Neuronal stem cell (in vitro differentiated cells): ENCODE data around the gene TIMM9.

Experiments used
- DNase-seq: peaks from one replicate; pipeline ENCODE4 v3.0.0-alpha.2; 2013; ENCODE audit warnings: low spot score
- H2AFZ ChIP-seq: one replicate; pipeline ENCODE4 v1.6.1; 2013; ENCODE audit warnings: mild to moderate bottlenecking, low read length, inconsistent platforms
- H2AK5ac ChIP-seq: 2 replicates; pipeline ENCODE4 v1.6.1; 2013; ENCODE audit warnings: low read depth, mild to moderate bottlenecking, inconsistent platforms, low read length, moderate library complexity, mixed read lengths
- H2BK120ac ChIP-seq: 2 replicates; pipeline ENCODE4 v1.6.1; 2013; ENCODE audit warnings: low read depth, mild to moderate bottlenecking, inconsistent platforms, low read length, moderate library complexity, mixed read lengths
- H2BK12ac ChIP-seq: one replicate; pipeline ENCODE4 v1.6.1; 2013; ENCODE audit warnings: low read length, inconsistent platforms
- H2BK15ac ChIP-seq: 2 replicates; pipeline ENCODE4 v1.6.1; 2013; ENCODE audit warnings: mild to moderate bottlenecking, low read length, inconsistent platforms, mixed read lengths
- H2BK5ac ChIP-seq: one replicate; pipeline ENCODE4 v1.6.1; 2013; ENCODE audit warnings: inconsistent platforms, mild to moderate bottlenecking, low read length, moderate library complexity
- H3K14ac ChIP-seq: one replicate; pipeline ENCODE4 v1.6.1; 2013; ENCODE audit warnings: low read length, inconsistent platforms
- H3K18ac ChIP-seq: 2 replicates; pipeline ENCODE4 v1.6.1; 2013; ENCODE audit warnings: low read length, inconsistent platforms
- H3K23ac ChIP-seq: 2 replicates; pipeline ENCODE4 v1.6.1; 2013; ENCODE audit warnings: low read depth, mild to moderate bottlenecking, mixed read lengths, low read length, inconsistent platforms; ENCODE audit not compliant: poor library complexity
- H3K27ac ChIP-seq: replicated peaks from 3 replicates; pipeline ENCODE4 v1.5.1; 2013; ENCODE audit warnings: low read length, inconsistent platforms
- H3K27me3 ChIP-seq, 3 experiments: 2 replicates each; pipeline ENCODE4 v1.6.1; 2013; ENCODE audit warnings: low read length in 3 of 3, mild to moderate bottlenecking in 2 of 3, inconsistent platforms in 1 of 3, low read depth in 1 of 3, mixed read lengths in 1 of 3, moderate library complexity in 1 of 3; ENCODE audit not compliant: control insufficient read depth in 3 of 3, insufficient read depth in 3 of 3
- H3K36me3 ChIP-seq, 2 donors: replicated peaks in 1 of 2; 2 replicates each; pipeline ENCODE4 v1.6.1; 2013; ENCODE audit warnings: low read length in 2 of 2; ENCODE audit not compliant: control insufficient read depth in 2 of 2, insufficient read depth in 2 of 2
- H3K4ac ChIP-seq: 2 replicates; pipeline ENCODE4 v1.6.1; 2013; ENCODE audit warnings: inconsistent platforms, mild to moderate bottlenecking, low read length, moderate library complexity
- H3K4me1 ChIP-seq, 2 donors: 1 replicate in 1 of 2; 2 replicates in 1 of 2; pipeline ENCODE4 v1.6.1; 2013; ENCODE audit warnings: low read length in 2 of 2, low read depth in 1 of 2; ENCODE audit not compliant: control insufficient read depth in 2 of 2, insufficient read depth in 1 of 2
- H3K4me2 ChIP-seq: one replicate; pipeline ENCODE4 v1.6.1; 2013; ENCODE audit warnings: mild to moderate bottlenecking, low read length, inconsistent platforms; ENCODE audit not compliant: insufficient read depth, poor library complexity, severe bottlenecking
- H3K4me3 ChIP-seq, 2 donors: 2 replicates each; pipeline ENCODE4 v1.5.1; 2013; ENCODE audit warnings: low read length in 2 of 2, mild to moderate bottlenecking in 2 of 2, inconsistent platforms in 1 of 2, moderate library complexity in 1 of 2
- H3K79me1 ChIP-seq: one replicate; pipeline ENCODE4 v1.6.1; 2013; ENCODE audit warnings: low read depth, mild to moderate bottlenecking, inconsistent platforms, low read length, moderate library complexity
- H3K9ac ChIP-seq: one replicate; pipeline ENCODE4 v1.6.1; 2013; ENCODE audit warnings: mild to moderate bottlenecking, low read depth, low read length, inconsistent platforms; ENCODE audit not compliant: poor library complexity
- H3K9me3 ChIP-seq, 2 donors: replicated peaks in 1 of 2; 2 replicates each; pipeline versions ENCODE3 to v1.6.1; 2013; ENCODE audit warnings: low read length in 2 of 2, mild to moderate bottlenecking in 2 of 2, inconsistent platforms in 1 of 2, low read depth in 1 of 2, mixed read lengths in 1 of 2, moderate library complexity in 1 of 2; ENCODE audit not compliant: control insufficient read depth in 2 of 2, insufficient read depth in 1 of 2
- H4K8ac ChIP-seq: one replicate; pipeline ENCODE4 v1.6.1; 2013; ENCODE audit warnings: low read depth, mild to moderate bottlenecking, inconsistent platforms, low read length, moderate library complexity
- H4K91ac ChIP-seq: one replicate; pipeline ENCODE4 v1.6.1; 2013; ENCODE audit warnings: low read length, low read depth, mild to moderate bottlenecking, inconsistent platforms; ENCODE audit not compliant: poor library complexity
- whole genome bisulfite sequencing, 2 donors: extraction: QIAGEN DNeasy Blood & Tissue Kit; methylation state at CpG; one replicate each; pipeline ENCODE4 v1.1.7; 2013; ENCODE audit warnings: missing lambda C conversion rate in 2 of 2, mixed read lengths in 1 of 2; ENCODE audit not compliant: insufficient read length in 2 of 2, insufficient replicate concordance in 1 of 2; ENCODE audit errors: extremely low coverage in 2 of 2; 5-methylcytosine and 5-hydroxymethylcytosine counted together

Gene TIMM9

GRCh38 chr14:58395562-58395811 is 31.8 kb downstream of the TIMM9 start:
- Histone ChIP-seq H2AFZ (peak overlapping the region; percentile 83), H4K91ac (no peak overlapping the region), H2BK5ac (no peak overlapping the region), H3K14ac (no peak overlapping the region), H3K4ac (no peak overlapping the region), H2BK12ac (no peak overlapping the region), H3K27me3 (peaks cover 0 to 2% (median 0%) of the 10 kb centered on the region in 3 experiments), H2BK15ac (no peak overlapping the region), H3K23ac (no peak overlapping the region), H3K27ac (no peak overlapping the region), H3K18ac (peak overlapping the region; percentile 2), H3K9ac (no peak overlapping the region), H3K9me3 (no peaks in the 10 kb centered on the region), H3K4me3 (peak overlapping the region in 1 of 2 donors; percentile 75), H3K4me1 (peaks cover 0 to 5% of the 10 kb centered on the region in 2 donors), H3K36me3 (no peaks in the 10 kb centered on the region), H3K4me2 (peak overlapping the region; percentile 86), H4K8ac (no peak overlapping the region), H2BK120ac (no peak overlapping the region), H3K79me1 (no peaks in the 10 kb centered on the region), H2AK5ac (no peak overlapping the region)
- no peak for DNase-seq
- no CpG with 5 or more reads among the region's 10 CpGs for WGBS, 2 donors

- H3K4ac ChIP-seq = no peak overlapping the region
- no peak overlapping the region for H4K8ac ChIP-seq
- H2BK12ac ChIP-seq = no peak overlapping the region
- no peaks in the 10 kb centered on the region for H3K9me3 ChIP-seq
- H2AFZ ChIP-seq = no peak overlapping the region
- H3K18ac ChIP-seq = no peak overlapping the region
- WGBS, 2 donors = no CpG with 5 or more reads among the region's 2 CpGs
- no peaks in the 10 kb centered on the region for H3K27me3 ChIP-seq
- no peak overlapping the region for H3K23ac ChIP-seq
- H3K4me2 ChIP-seq = no peak overlapping the region
- DNase-seq = no peak
- H3K27ac ChIP-seq = no peak overlapping the region
- no peaks in the 10 kb centered on the region for H3K36me3 ChIP-seq
- H3K79me1 ChIP-seq = no peaks in the 10 kb centered on the region
- H4K91ac ChIP-seq = no peak overlapping the region
- H3K4me1 ChIP-seq = peaks cover 0 to 3% of the 10 kb centered on the region in 2 donors
- H3K14ac ChIP-seq = no peak overlapping the region
- no peak overlapping the region for H2AK5ac ChIP-seq
- H2BK120ac ChIP-seq = no peak overlapping the region
- no peak overlapping the region for H2BK5ac ChIP-seq
- no peak overlapping the region for H3K4me3 ChIP-seq
- no peak overlapping the region for H2BK15ac ChIP-seq
- no peak overlapping the region for H3K9ac ChIP-seq
These were observed 36.5 kb downstream of the TIMM9 start for GRCh38 chr14:58390830-58391229.

GRCh38 chr14:58376791-58377190 is 50.5 kb downstream of the TIMM9 start:
- no peaks in the 10 kb centered on the region for H3K4me1 ChIP-seq
- no peak overlapping the region for H4K8ac ChIP-seq
- no peak overlapping the region for H3K23ac ChIP-seq
- no peak overlapping the region for H4K91ac ChIP-seq
- H2AFZ ChIP-seq = no peak overlapping the region
- no peak overlapping the region for H2AK5ac ChIP-seq
- H3K36me3 ChIP-seq = peaks cover 4 to 76% of the 10 kb centered on the region in 2 donors
- H2BK12ac ChIP-seq = no peak overlapping the region
- no peak overlapping the region for H3K4ac ChIP-seq
- H3K27ac ChIP-seq = no peak overlapping the region
- H2BK15ac ChIP-seq = no peak overlapping the region
- no peak overlapping the region for H3K14ac ChIP-seq
- DNase-seq = no peak
- peaks cover 0 to 11% of the 10 kb centered on the region in 2 donors for H3K9me3 ChIP-seq
- H2BK120ac ChIP-seq = no peak overlapping the region
- no peak overlapping the region for H3K4me2 ChIP-seq
- H2BK5ac ChIP-seq = no peak overlapping the region
- no peak overlapping the region for H3K18ac ChIP-seq
- no peak overlapping the region for H3K4me3 ChIP-seq
- H3K79me1 ChIP-seq = no peaks in the 10 kb centered on the region
- no peak overlapping the region for H3K9ac ChIP-seq
- H3K27me3 ChIP-seq = no peaks in the 10 kb centered on the region

GRCh38 chr14:58368956-58369355 is 58.4 kb downstream of the TIMM9 start:
- H3K27me3 ChIP-seq = no peaks in the 10 kb centered on the region
- no peak overlapping the region for H3K4ac ChIP-seq
- H4K8ac ChIP-seq = no peak overlapping the region
- no peaks in the 10 kb centered on the region for H3K79me1 ChIP-seq
- H3K14ac ChIP-seq = no peak overlapping the region
- no peak overlapping the region for H3K4me2 ChIP-seq
- no peak overlapping the region for H3K18ac ChIP-seq
- no peak overlapping the region for H2AFZ ChIP-seq
- peaks cover 10 to 98% of the 10 kb centered on the region in 2 donors for H3K36me3 ChIP-seq
- no peak overlapping the region for H3K23ac ChIP-seq
- H3K4me1 ChIP-seq = no peaks in the 10 kb centered on the region
- DNase-seq = no peak
- H2BK120ac ChIP-seq = no peak overlapping the region
- H4K91ac ChIP-seq = no peak overlapping the region
- H3K9ac ChIP-seq = no peak overlapping the region
- H2BK5ac ChIP-seq = no peak overlapping the region
- no peak overlapping the region for H2BK15ac ChIP-seq
- no peak overlapping the region for H3K27ac ChIP-seq
- no peak overlapping the region for H3K4me3 ChIP-seq
- no peak overlapping the region for H2BK12ac ChIP-seq
- no peaks in the 10 kb centered on the region for H3K9me3 ChIP-seq
- WGBS, 2 donors = no CpG with 5 or more reads among the region's 1 CpG
- no peak overlapping the region for H2AK5ac ChIP-seq
